ENCODE results near the gene FAM193B.

DNA sequence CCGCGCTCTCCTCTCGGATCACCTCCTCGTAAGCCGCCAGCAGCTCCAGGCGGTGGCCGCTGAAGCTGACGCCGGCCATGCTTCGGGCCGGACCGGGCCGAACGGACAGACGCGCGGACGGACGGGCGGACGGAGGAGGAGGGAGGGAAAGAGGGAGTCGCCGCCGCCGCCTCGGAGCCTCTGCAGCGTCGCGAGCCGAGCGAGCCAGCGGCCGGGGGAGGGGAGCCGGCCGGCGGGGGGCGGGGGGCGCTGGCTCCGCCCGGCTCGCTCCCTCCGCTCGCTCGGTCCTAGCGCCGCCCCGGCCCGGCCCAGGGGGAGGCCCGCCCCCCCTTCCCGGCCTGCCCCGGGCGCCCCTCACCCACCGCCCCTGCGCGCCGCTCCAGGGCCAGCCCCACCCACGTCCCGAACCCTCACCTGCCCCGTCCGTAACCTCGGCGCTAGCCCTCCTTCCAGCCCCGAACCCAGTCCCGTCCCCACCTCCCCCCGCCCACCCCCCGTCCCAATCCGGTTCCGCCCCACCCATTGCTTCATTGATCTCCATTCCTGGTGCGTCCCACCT, 80.8 kb downstream of the FAM193B start, which contains the start of gene DBN1:
- TF ChIP-seq POLR2A (IDR thresholded peaks at IDR 0.05; ENCODE audit: low read depth, low read length) (no peak), POLR2AphosphoS5 (IDR thresholded peaks at IDR 0.05; ENCODE audit: low read depth, low read length) (no peak), SPI1 (IDR thresholded peaks at IDR 0.05; ENCODE audit: low read depth, low read length) (no peak), POU2F2 (IDR thresholded peaks at IDR 0.05; ENCODE audit: low read depth, low read length) (no peak), PAX5 (IDR thresholded peaks at IDR 0.05; ENCODE audit: insufficient read depth, low read length, severe bottlenecking) (no peak), TAF1 (IDR thresholded peaks at IDR 0.05; ENCODE audit: low read depth, low read length) (no peak)

Measured in GM12891 (cell line).